Measurements from ENCODE around the gene URAD. TPM values are rescaled to one million over a fixed set of nuclear protein-coding genes. Genes with fewer than 3 reads are reported as not detected.

Gene URAD
- total RNA-seq, 4 donors from 2014 or later: not detected

- TF ChIP-seq CTCF (IDR thresholded peaks at IDR 0.05) (no peak), POLR2A (IDR thresholded peaks at IDR 0.05) (no peak), POLR2AphosphoS5 (IDR thresholded peaks at IDR 0.05) (no peak), EP300 (IDR thresholded peaks at IDR 0.05) (no peak)
- no peak for ATAC-seq
- 4 to 5% methylated on average over 5 to 7 of the region's 33 CpGs for WGBS, 2 donors (ENCODE audit: low coverage in 1 of 2)
- Histone ChIP-seq H3K4me3 (no peak overlapping the region), H3K27me3 (peaks cover 100% of the 10 kb centered on the region), H3K27ac (no peak overlapping the region), H3K36me3 (no peaks in the 10 kb centered on the region), H3K4me1 (peaks cover 0 to 42% (median 10%) of the 10 kb centered on the region in 3 donors), H3K9me3 (no peaks in the 10 kb centered on the region)
Observed at GRCh38 chr13:27967736-27968315, 20.7 kb downstream of the URAD start.

GRCh38 chr13:27967203-27967735, 21.2 kb downstream of the URAD start:
- peaks cover 100% of the 10 kb centered on the region for H3K27me3 ChIP-seq
- WGBS, 2 donors (ENCODE audit: low coverage in 1 of 2): 0 to 5% methylated on average over 4 to 7 of the region's 18 CpGs
- no peak for TF ChIP-seq POLR2AphosphoS5 (IDR thresholded peaks at IDR 0.05)
- no peak for TF ChIP-seq POLR2A (IDR thresholded peaks at IDR 0.05)
- TF ChIP-seq EP300 (IDR thresholded peaks at IDR 0.05): no peak
- TF ChIP-seq CTCF (IDR thresholded peaks at IDR 0.05): no peak

GRCh38 chr13:27966641-27967202, 21.8 kb downstream of the URAD start:
- Histone ChIP-seq H3K27me3 (peaks cover 100% of the 10 kb centered on the region), H3K36me3 (no peaks in the 10 kb centered on the region), H3K4me3 (no peak overlapping the region), H3K4me1 (peaks cover 0 to 42% (median 10%) of the 10 kb centered on the region in 3 donors), H3K27ac (no peak overlapping the region), H3K9me3 (no peaks in the 10 kb centered on the region)
- no peak for TF ChIP-seq EP300 (IDR thresholded peaks at IDR 0.05)
- TF ChIP-seq POLR2A (IDR thresholded peaks at IDR 0.05): no peak
- TF ChIP-seq CTCF (IDR thresholded peaks at IDR 0.05): no peak
- no peak for TF ChIP-seq POLR2AphosphoS5 (IDR thresholded peaks at IDR 0.05)
- no peak for ATAC-seq
- no CpG with 5 or more reads among the region's 38 CpGs for WGBS, 2 donors (ENCODE audit: low coverage in 1 of 2)

More at GRCh38 chr13:27967203-27967735, 21.2 kb downstream of the URAD start:
- no peak overlapping the region for H3K27ac ChIP-seq
- ATAC-seq: no peak
- no peaks in the 10 kb centered on the region for H3K9me3 ChIP-seq
- peaks cover 0 to 42% (median 10%) of the 10 kb centered on the region in 3 donors for H3K4me1 ChIP-seq
- H3K36me3 ChIP-seq: no peaks in the 10 kb centered on the region
- H3K4me3 ChIP-seq: no peak overlapping the region

- no peak overlapping the region for H3K4me3 ChIP-seq
- no peaks in the 10 kb centered on the region for H3K36me3 ChIP-seq
- H3K9me3 ChIP-seq: no peaks in the 10 kb centered on the region
- ATAC-seq: no peak
- peaks cover 0 to 48% (median 13%) of the 10 kb centered on the region in 3 donors for H3K4me1 ChIP-seq
- WGBS, 2 donors (ENCODE audit: low coverage in 1 of 2): 0 to 40% methylated on average over 1 of the region's 45 CpGs
- peaks cover 100% of the 10 kb centered on the region for H3K27me3 ChIP-seq
- no peak overlapping the region for H3K27ac ChIP-seq
- TF ChIP-seq POLR2A (IDR thresholded peaks at IDR 0.05): no peak
- TF ChIP-seq POLR2AphosphoS5 (IDR thresholded peaks at IDR 0.05): no peak
- no peak for TF ChIP-seq EP300 (IDR thresholded peaks at IDR 0.05)
- TF ChIP-seq CTCF (IDR thresholded peaks at IDR 0.05): no peak
Observed at GRCh38 chr13:27965740-27966640, 22.5 kb downstream of the URAD start.
